GM23338 (cell line): ENCODE measurements around the gene PTTG1IP. TPM values are rescaled to one million over a fixed set of nuclear protein-coding genes. Genes with fewer than 3 reads are reported as not detected.

Source experiments
- ATAC-seq: fragments of 200-7000 bp; cut with Tn5 transposase; 3 replicates; pipeline ENCODE4 v1.9.1; 2020
- DNase-seq: peaks from one replicate; pipeline ENCODE4 v3.0.0-alpha.2; 2015; ENCODE audit warnings: low spot score
- H2AFZ ChIP-seq: fragments of 200-600 bp; sonication (generic); 2 replicates; pipeline ENCODE4 v1.8.0; 2016; ENCODE audit warnings: antibody characterized with exemption, mild to moderate bottlenecking, moderate library complexity
- H3F3A ChIP-seq: fragments of 200-600 bp; sonication (generic); replicated peaks from 2 replicates; pipeline ENCODE4 v1.8.0; 2017; ENCODE audit warnings: antibody characterized with exemption, mixed run types, low read depth
- H3K27ac ChIP-seq: fragments of 200-600 bp; sonication (generic); 2 replicates; pipeline ENCODE4 v1.6.1; 2016; ENCODE audit warnings: low read depth
- H3K27me3 ChIP-seq: fragments of 200-600 bp; sonication (generic); 2 replicates; pipeline ENCODE4 v1.8.0; 2016; ENCODE audit warnings: mild to moderate bottlenecking, mixed run types, moderate library complexity; ENCODE audit not compliant: insufficient read depth
- H3K36me3 ChIP-seq: fragments of 200-600 bp; sonication (generic); 2 replicates; pipeline ENCODE4 v1.8.0; 2016; ENCODE audit warnings: mild to moderate bottlenecking; ENCODE audit not compliant: insufficient read depth
- H3K4me1 ChIP-seq: fragments of 200-600 bp; sonication (generic); 2 replicates; pipeline ENCODE4 v1.8.0; 2016; ENCODE audit warnings: mild to moderate bottlenecking, moderate library complexity; ENCODE audit not compliant: insufficient read depth
- H3K4me2 ChIP-seq: fragments of 200-600 bp; sonication (generic); 2 replicates; pipeline ENCODE4 v1.7.1; 2017; ENCODE audit warnings: mixed run types
- H3K4me3 ChIP-seq: fragments of 200-600 bp; sonication (generic); 2 replicates; pipeline ENCODE4 v1.6.1; 2016; ENCODE audit warnings: mixed run types
- H3K79me2 ChIP-seq: fragments of 200-600 bp; sonication (generic); replicated peaks from 2 replicates; pipeline ENCODE4 v1.8.0; 2017; ENCODE audit warnings: mild to moderate bottlenecking; ENCODE audit not compliant: insufficient read depth
- H3K9me2 ChIP-seq: fragments of 200-600 bp; sonication (generic); 2 replicates; pipeline ENCODE4 v1.8.0; 2017; ENCODE audit not compliant: insufficient read depth
- H4K20me1 ChIP-seq: fragments of 200-600 bp; sonication (generic); replicated peaks from 2 replicates; pipeline ENCODE4 v1.8.0; 2017; ENCODE audit warnings: mild to moderate bottlenecking; ENCODE audit not compliant: insufficient read depth
- H3K27ac Mint-ChIP-seq: 2 replicates; pipeline ENCODE4 v1.8.0; 2020; ENCODE audit warnings: inconsistent platforms, mild to moderate bottlenecking, moderate library complexity, mixed read lengths
- H3K27me3 Mint-ChIP-seq: 3 replicates; pipeline ENCODE4 v1.8.0; 2022; ENCODE audit warnings: low read depth, mild to moderate bottlenecking, moderate library complexity, mixed read lengths, inconsistent platforms; ENCODE audit not compliant: insufficient read depth, poor library complexity
- H3K36me3 Mint-ChIP-seq: 3 replicates; pipeline ENCODE4 v1.8.0; 2021; ENCODE audit warnings: low read depth, mild to moderate bottlenecking, inconsistent platforms, moderate library complexity, mixed read lengths
- H3K4me1 Mint-ChIP-seq: 3 replicates; pipeline ENCODE4 v1.8.0; 2020; ENCODE audit warnings: mild to moderate bottlenecking, inconsistent platforms, mixed read lengths
- H3K4me3 Mint-ChIP-seq: 3 replicates; pipeline ENCODE4 v1.8.0; 2021; ENCODE audit warnings: moderate library complexity, mild to moderate bottlenecking, inconsistent platforms, mixed read lengths
- H3K9me3 Mint-ChIP-seq: 3 replicates; pipeline ENCODE4 v1.8.0; 2020; ENCODE audit warnings: moderate library complexity, mild to moderate bottlenecking, inconsistent platforms, mixed read lengths
- CREB1 ChIP-seq: fragments of 250-450 bp; sonication (Bioruptor Pico); IDR thresholded peaks from 2 replicates; pipeline ENCODE4 v1.5.0; 2020; ENCODE audit warnings: low read depth, mild to moderate bottlenecking, moderate library complexity
- EZH2phosphoT487 ChIP-seq: fragments of 200-600 bp; sonication (generic); IDR thresholded peaks from one replicate; pipeline ENCODE4 v1.8.1; 2018; ENCODE audit warnings: antibody characterized with exemption; ENCODE audit not compliant: unreplicated experiment
- JUNB ChIP-seq: IDR thresholded peaks from one replicate; pipeline ENCODE4 v1.6.1; 2016; ENCODE audit warnings: antibody characterized with exemption; ENCODE audit not compliant: unreplicated experiment
- POLR2AphosphoS5 ChIP-seq: IDR thresholded peaks from 2 replicates; pipeline ENCODE4 v1.6.1; 2016; ENCODE audit warnings: antibody characterized with exemption, low read depth
- ZNF331 ChIP-seq: fragments of 250-450 bp; sonication (Bioruptor Pico); IDR thresholded peaks from 2 replicates; pipeline ENCODE4 v1.5.0; 2020; ENCODE audit warnings: low read depth, mild to moderate bottlenecking, moderate library complexity
- ZNF462 ChIP-seq: fragments of 250-450 bp; sonication (Bioruptor Pico); IDR thresholded peaks from 2 replicates; pipeline ENCODE4 v1.5.0; 2020; ENCODE audit warnings: mild to moderate bottlenecking, moderate library complexity
- polyA plus RNA-seq: library from polyadenylated mRNA; unstranded; fragments of >200 nt; fragmentation: Nextera tagmentation; extraction: Ambion mirVana; gene quantifications from 2 replicates; pipeline ENCODE4 v1.2.1, GENCODE V29; 2016
- total RNA-seq: library from RNA; depleted of rRNA; stranded (reverse); fragments of >200 nt; shearing (Covaris generic); gene quantifications from 2 replicates; pipeline ENCODE4 v1.2.3, GENCODE V29; 2014

The PTTG1IP gene
- total and polyA plus RNA-seq, 2 experiments from 2014 or later = 99.9 to 172 TPM

- Histone ChIP-seq H3K4me1 (no peaks in the 10 kb centered on the region), H3K4me3 (no peak overlapping the region), H3K27ac (no peak overlapping the region), H3F3A (no peaks in the 10 kb centered on the region), H3K9me2 (no peaks in the 10 kb centered on the region), H2AFZ (no peak overlapping the region), H3K79me2 (peaks cover 57% of the 10 kb centered on the region), H3K36me3 (peaks cover 31% of the 10 kb centered on the region), H3K4me2 (no peak overlapping the region), H3K27me3 (no peaks in the 10 kb centered on the region), H4K20me1 (peaks cover 20% of the 10 kb centered on the region)
- ATAC-seq (no peak), DNase-seq (no peak)
- Mint-ChIP-seq H3K36me3 (peaks cover 70% of the 10 kb centered on the region), H3K4me1 (no peaks in the 10 kb centered on the region), H3K27ac (0 out of 2 replicates have a peak overlapping the region, but pooled peaks have one; percentile 62), H3K27me3 (peaks cover 16% of the 10 kb centered on the region), H3K4me3 (no peak overlapping the region), H3K9me3 (no peaks in the 10 kb centered on the region)
- TF ChIP-seq CREB1 (CRISPR knock-in tag) = no peak
- TF ChIP-seq ZNF331 (CRISPR knock-in tag) = no peak
- TF ChIP-seq POLR2AphosphoS5 = no peak
- TF ChIP-seq ZNF462 (CRISPR knock-in tag) = no peak
- no peak for TF ChIP-seq EZH2phosphoT487
- TF ChIP-seq JUNB = no peak
These were observed 17.9 kb downstream of the PTTG1IP start for GRCh38 chr21:44855572-44855971.
